ENCODE results near the gene LSM4. TPM values are rescaled to one million over a fixed set of nuclear protein-coding genes. Genes with fewer than 3 reads are reported as not detected.

LSM4 gene
- total and polyA plus RNA-seq, 7 donors = 89.1 to 285 (median 144) TPM

GRCh38 chr19:18304208-18304457, 18.7 kb downstream of the LSM4 start:
- H3K27ac ChIP-seq = peak overlapping the region; percentile 93 to 97 (median 96)
- peaks cover 0 to 14% (median 5%) of the 10 kb centered on the region in 4 donors for H3K36me3 ChIP-seq
- H3K9me3 ChIP-seq = no peaks in the 10 kb centered on the region
- DNase-seq = no peak
- peak overlapping the region in 3 of 4 donors; percentile 33 to 42 (median 41) for H3K4me3 ChIP-seq
- H3K4me1 ChIP-seq = peaks cover 0 to 75% (median 62%) of the 10 kb centered on the region in 4 donors
- TF ChIP-seq EP300 (IDR thresholded peaks at IDR 0.05) = no peak
- TF ChIP-seq CTCF (IDR thresholded peaks at IDR 0.05) = no peak
- no peak for TF ChIP-seq POLR2A (IDR thresholded peaks at IDR 0.05)
- no peak for TF ChIP-seq POLR2AphosphoS5 (IDR thresholded peaks at IDR 0.05)
- no peaks in the 10 kb centered on the region for H3K27me3 ChIP-seq
- WGBS, 2 donors = 17 to 40% methylated on average over 2 of the region's 2 CpGs
- intact Hi-C loops (cut with DNase I) = no loop called here

GRCh38 chr19:18301718-18302111, 21.2 kb downstream of the LSM4 start:
- intact Hi-C loops (cut with DNase I) = no loop called here
- TF ChIP-seq CTCF (IDR thresholded peaks at IDR 0.05) (no peak), EP300 (IDR thresholded peaks at IDR 0.05) (no peak), POLR2A (IDR thresholded peaks at IDR 0.05) (no peak), POLR2AphosphoS5 (IDR thresholded peaks at IDR 0.05) (no peak)
- no peaks in the 10 kb centered on the region for H3K36me3 ChIP-seq
- 36 to 79% methylated on average over 4 of the region's 4 CpGs for WGBS, 2 donors
- no peak overlapping the region for H3K4me3 ChIP-seq
- DNase-seq = no peak
- peak overlapping the region; percentile 69 to 97 (median 82) for H3K27ac ChIP-seq
- H3K9me3 ChIP-seq = no peaks in the 10 kb centered on the region
- H3K27me3 ChIP-seq = no peaks in the 10 kb centered on the region
- peaks cover 0 to 61% (median 56%) of the 10 kb centered on the region in 4 donors for H3K4me1 ChIP-seq

GRCh38 chr19:18300930-18301717, 21.8 kb downstream of the LSM4 start:
- H3K27me3 ChIP-seq = no peaks in the 10 kb centered on the region
- DNase-seq = peak; percentile 88
- intact Hi-C loops (cut with DNase I) = no loop called here
- TF ChIP-seq EP300 (IDR thresholded peaks at IDR 0.05) (no peak), POLR2A (IDR thresholded peaks at IDR 0.05) (no peak), POLR2AphosphoS5 (IDR thresholded peaks at IDR 0.05) (peak in 2 of 4 donors; percentile 11 to 33), CTCF (IDR thresholded peaks at IDR 0.05) (no peak)
- peaks cover 0 to 55% (median 51%) of the 10 kb centered on the region in 4 donors for H3K4me1 ChIP-seq
- 42 to 66% methylated on average over 18 of the region's 18 CpGs for WGBS, 2 donors
- H3K4me3 ChIP-seq = no peak overlapping the region
- H3K27ac ChIP-seq = peak overlapping the region; percentile 69 to 97 (median 82)
- H3K36me3 ChIP-seq = no peaks in the 10 kb centered on the region
- no peaks in the 10 kb centered on the region for H3K9me3 ChIP-seq

- no peak for DNase-seq
- Histone ChIP-seq H3K36me3 (no peaks in the 10 kb centered on the region), H3K27me3 (no peaks in the 10 kb centered on the region), H3K27ac (peak overlapping the region in 1 of 4 donors; percentile 95), H3K9me3 (no peaks in the 10 kb centered on the region), H3K4me3 (no peak overlapping the region), H3K4me1 (peaks cover 0 to 40% (median 36%) of the 10 kb centered on the region in 4 donors)
- no peak for TF ChIP-seq POLR2A (IDR thresholded peaks at IDR 0.05)
- TF ChIP-seq POLR2AphosphoS5 (IDR thresholded peaks at IDR 0.05) = no peak
- TF ChIP-seq EP300 (IDR thresholded peaks at IDR 0.05) = no peak
- TF ChIP-seq CTCF (IDR thresholded peaks at IDR 0.05) = no peak
- WGBS, 2 donors = 86 to 93% methylated on average over 9 of the region's 9 CpGs
- intact Hi-C loops (cut with DNase I) = no loop called here
These were observed 23.2 kb downstream of the LSM4 start for GRCh38 chr19:18299654-18300053.

Data from sigmoid colon (tissue), 7 donors.